ENCODE results near the gene CYP2D6.

GRCh38 chr22:42077486-42078125, 53.0 kb downstream of the CYP2D6 start:
- no peak for TF ChIP-seq POLR2AphosphoS5 (IDR thresholded peaks at IDR 0.05; ENCODE audit: low read depth, low read length)
- TF ChIP-seq POLR2A (IDR thresholded peaks at IDR 0.05; ENCODE audit: low read depth, low read length) = no peak
- TF ChIP-seq TAF1 (IDR thresholded peaks at IDR 0.05; ENCODE audit: low read depth, low read length) = no peak

Measured in GM12891 (cell line).